Measurements from ENCODE around the gene EDEM3. TPM values are rescaled to one million over a fixed set of nuclear protein-coding genes. Genes with fewer than 3 reads are reported as not detected.

EDEM3 gene
- total RNA-seq, 1 experiment from 2014 or later, result 14.0 TPM

DNA sequence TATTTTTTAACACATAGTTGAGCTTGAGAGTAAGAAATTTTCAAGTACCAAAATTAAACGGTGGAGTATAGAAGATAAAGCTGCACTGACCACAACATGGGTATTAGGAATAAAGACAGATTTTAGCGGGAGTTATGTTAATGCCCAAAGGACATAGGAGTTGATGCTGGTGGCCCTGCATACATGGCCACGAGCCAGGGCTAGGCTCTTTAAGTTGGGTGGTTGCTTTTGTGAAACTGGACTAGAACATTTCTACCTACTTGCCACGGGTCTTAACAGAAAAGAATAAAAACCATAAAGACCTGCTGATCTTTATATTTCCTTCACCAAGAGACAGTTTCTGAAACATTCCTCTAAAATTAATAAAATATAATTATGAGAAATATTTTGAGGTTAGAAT, 14.9 kb downstream of the EDEM3 start:
- no peak overlapping the region for H2BK12ac ChIP-seq (ENCODE audit: insufficient read length, low read depth, low read length)
- no peaks in the 10 kb centered on the region for H3K79me1 ChIP-seq (ENCODE audit: insufficient read depth, low read depth, low read length, poor library complexity, severe bottlenecking)
- Mint-ChIP-seq H3K4me1 (no peaks in the 10 kb centered on the region), H3K9me3 (no peaks in the 10 kb centered on the region), H3K27ac (no peak overlapping the region), H3K36me3 (ENCODE audit: insufficient read depth in 1 of 3, low read depth in 3 of 3) (no peaks in the 10 kb centered on the region), H3K27me3 (ENCODE audit: low read depth) (no peaks in the 10 kb centered on the region), H3K4me3 (no peak overlapping the region)
- no peak for TF ChIP-seq CTCF (conservative IDR thresholded peaks at IDR 0.05)
- H2AFZ ChIP-seq (ENCODE audit: low read length), result no peak overlapping the region
- WGBS (ENCODE audit: extremely low coverage, insufficient read length, low lambda C conversion rate), result no CpG with 5 or more reads among the region's 4 CpGs
- no peak overlapping the region for H3K27ac ChIP-seq (ENCODE audit: insufficient read length, low read depth, low read length)
- no peak overlapping the region for H3T11ph ChIP-seq (ENCODE audit: low read length)
- DNase-seq, result no peak
- no peak overlapping the region for H3K56ac ChIP-seq (ENCODE audit: insufficient read length, low read depth, low read length)
- no peaks in the 10 kb centered on the region for H3K79me2 ChIP-seq (ENCODE audit: insufficient read depth, low read length)
- H2BK5ac ChIP-seq (ENCODE audit: insufficient read length, low read length), result no peak overlapping the region
- H4K5ac ChIP-seq (ENCODE audit: insufficient read length, low read depth, low read length), result no peak overlapping the region
- H3K18ac ChIP-seq (ENCODE audit: insufficient read length, low read depth, low read length), result no peak overlapping the region
- H3K23me2 ChIP-seq (ENCODE audit: insufficient read length, low read depth, low read length, poor library complexity, severe bottlenecking), result no peaks in the 10 kb centered on the region
- no peak overlapping the region for H3K4ac ChIP-seq (ENCODE audit: low read depth, low read length)
- no peak overlapping the region for H4K8ac ChIP-seq (replicated peaks; ENCODE audit: insufficient read length, low read depth, low read length)
- H2AK5ac ChIP-seq (ENCODE audit: insufficient read length, low read length), result no peak overlapping the region
- H3K23ac ChIP-seq (ENCODE audit: insufficient read length, low read depth, low read length), result no peak overlapping the region
- no peak overlapping the region for H4K91ac ChIP-seq (ENCODE audit: insufficient read length, low read depth, low read length)
- H3K27me3 ChIP-seq (ENCODE audit: insufficient read depth, low read length), result no peaks in the 10 kb centered on the region
- no peak overlapping the region for H3K9ac ChIP-seq (ENCODE audit: extremely low read depth, insufficient read length, low read length)
- no peak overlapping the region for H3K4me2 ChIP-seq (ENCODE audit: insufficient read depth, insufficient read length, low read length)
- no peaks in the 10 kb centered on the region for H3K4me1 ChIP-seq (ENCODE audit: insufficient read depth, low read length)
- H3K9me3 ChIP-seq (ENCODE audit: control insufficient read depth, low read depth, low read length), result no peaks in the 10 kb centered on the region
- H3K14ac ChIP-seq (ENCODE audit: insufficient read depth, low read length), result no peak overlapping the region
- no peak overlapping the region for H2BK120ac ChIP-seq (ENCODE audit: low read depth, low read length, poor library complexity, severe bottlenecking)
- no peak overlapping the region for H2BK20ac ChIP-seq (ENCODE audit: low read depth, low read length, poor library complexity, severe bottlenecking)
- no peak overlapping the region for H2BK15ac ChIP-seq (ENCODE audit: low read depth, low read length)
- no peaks in the 10 kb centered on the region for H4K20me1 ChIP-seq (ENCODE audit: control insufficient read depth, insufficient read depth, insufficient read length)
